HG03565 (cell line): ENCODE measurements around the gene OSM.
"Not testable (repeated sequence)": the region's sequence is repeated elsewhere in the genome, so short reads cannot be mapped to it uniquely, and the experiment has no call there.

ENCODE experiments used
- ATAC-seq: cut with Tn5 transposase; IDR thresholded peaks from one replicate; pipeline ENCODE4 v1.9.1; 2021; ENCODE audit warnings: mild to moderate bottlenecking, moderate library complexity; ENCODE audit not compliant: unreplicated experiment

OSM gene

GRCh38 chr22:30245985-30246813 is 20.5 kb downstream of the OSM start, which contains the start of gene LIF:
Gene LIF (minus strand): TSS chr22:30246759. CDS start chr22:30246695, 64 bp downstream.
- no peak for ATAC-seq

GRCh38 chr22:30245181-30245984 is 21.3 kb downstream of the OSM start:
- no peak for ATAC-seq

- ATAC-seq, result no peak
Observed at GRCh38 chr22:30244641-30245040, 22.0 kb downstream of the OSM start.

- no peak for ATAC-seq
Observed at GRCh38 chr22:30244066-30244465, 22.6 kb downstream of the OSM start.

- no peak for ATAC-seq
Observed at GRCh38 chr22:30243661-30244060, 23.0 kb downstream of the OSM start.

- ATAC-seq, result no peak
Observed at GRCh38 chr22:30241576-30242371, 24.9 kb downstream of the OSM start.

GRCh38 chr22:30240541-30241417 is 25.9 kb downstream of the OSM start:
- ATAC-seq, result no peak

- ATAC-seq, result no peak
Observed at GRCh38 chr22:30239488-30240405, 26.9 kb downstream of the OSM start.

- ATAC-seq, result no peak
Observed at GRCh38 chr22:30238661-30239487, 27.8 kb downstream of the OSM start.

- no peak for ATAC-seq
Observed at GRCh38 chr22:30238136-30238535, 28.5 kb downstream of the OSM start.

- no peak for ATAC-seq
Observed at GRCh38 chr22:30236875-30237274, 29.8 kb downstream of the OSM start.

GRCh38 chr22:30235687-30236170 is 30.9 kb downstream of the OSM start:
- no peak for ATAC-seq

- no peak for ATAC-seq
Observed at GRCh38 chr22:30234786-30235470, 31.7 kb downstream of the OSM start.

- not testable (repeated sequence) for ATAC-seq
Observed at GRCh38 chr22:30234325-30234724, 32.3 kb downstream of the OSM start.

- ATAC-seq, result no peak
Observed at GRCh38 chr22:30233582-30233981, 33.1 kb downstream of the OSM start.

- ATAC-seq, result no peak
Observed at GRCh38 chr22:30232716-30233218, 33.9 kb downstream of the OSM start.

GRCh38 chr22:30230787-30231461 is 35.7 kb downstream of the OSM start:
- ATAC-seq, result no peak
